HEK293T (cell line): ENCODE measurements around the gene RABL2B.

Experiments used
- ARNT ChIP-seq: fragments of 450-650 bp; IDR thresholded peaks from 2 replicates; pipeline ENCODE4 v1.6.1; 2017; ENCODE audit warnings: mild to moderate bottlenecking
- BHLHE40 ChIP-seq: fragments of 450-650 bp; IDR thresholded peaks from 2 replicates; pipeline ENCODE4 v1.6.1; 2016; ENCODE audit warnings: mild to moderate bottlenecking, moderate library complexity, borderline replicate concordance
- CTBP1 ChIP-seq: fragments of 450-650 bp; IDR thresholded peaks from 2 replicates; pipeline ENCODE4 v1.6.1; 2016; ENCODE audit warnings: borderline replicate concordance
- FOXA1 ChIP-seq: fragments of 450-650 bp; IDR thresholded peaks from 2 replicates; pipeline ENCODE4 v1.6.1; 2016; ENCODE audit warnings: mild to moderate bottlenecking
- FOXK2 ChIP-seq: fragments of 450-650 bp; IDR thresholded peaks from 2 replicates; pipeline ENCODE4 v1.6.1; 2016; ENCODE audit warnings: mild to moderate bottlenecking
- FOXM1 ChIP-seq: fragments of 450-650 bp; IDR thresholded peaks from 2 replicates; pipeline ENCODE4 v1.6.1; 2017; ENCODE audit warnings: mild to moderate bottlenecking, borderline replicate concordance
- HDGF ChIP-seq: fragments of 450-650 bp; IDR thresholded peaks from 2 replicates; pipeline ENCODE4 v1.6.1; 2017; ENCODE audit warnings: antibody characterized with exemption, borderline replicate concordance
- NFRKB ChIP-seq: fragments of 450-650 bp; IDR thresholded peaks from 2 replicates; pipeline ENCODE4 v1.6.1; 2016; ENCODE audit warnings: mild to moderate bottlenecking, moderate library complexity
- SP1 ChIP-seq: fragments of 450-650 bp; IDR thresholded peaks from 2 replicates; pipeline ENCODE4 v1.6.1; 2017
- SUZ12 ChIP-seq: fragments of 450-650 bp; IDR thresholded peaks from 2 replicates; pipeline ENCODE4 v1.6.1; 2016; ENCODE audit warnings: mild to moderate bottlenecking
- TARDBP ChIP-seq: fragments of 450-650 bp; IDR thresholded peaks from 2 replicates; pipeline ENCODE4 v1.6.1; 2016

GRCh38 chr22:50725597-50725996 lies 57.8 kb downstream of the RABL2B start:
- TF ChIP-seq SUZ12 (no peak), SP1 (no peak), ARNT (no peak), CTBP1 (no peak), BHLHE40 (no peak), FOXM1 (no peak), NFRKB (no peak), HDGF (no peak), FOXA1 (no peak), TARDBP (no peak), FOXK2 (no peak)
